ENCODE results near the gene EDC3.

Gene EDC3

DNA sequence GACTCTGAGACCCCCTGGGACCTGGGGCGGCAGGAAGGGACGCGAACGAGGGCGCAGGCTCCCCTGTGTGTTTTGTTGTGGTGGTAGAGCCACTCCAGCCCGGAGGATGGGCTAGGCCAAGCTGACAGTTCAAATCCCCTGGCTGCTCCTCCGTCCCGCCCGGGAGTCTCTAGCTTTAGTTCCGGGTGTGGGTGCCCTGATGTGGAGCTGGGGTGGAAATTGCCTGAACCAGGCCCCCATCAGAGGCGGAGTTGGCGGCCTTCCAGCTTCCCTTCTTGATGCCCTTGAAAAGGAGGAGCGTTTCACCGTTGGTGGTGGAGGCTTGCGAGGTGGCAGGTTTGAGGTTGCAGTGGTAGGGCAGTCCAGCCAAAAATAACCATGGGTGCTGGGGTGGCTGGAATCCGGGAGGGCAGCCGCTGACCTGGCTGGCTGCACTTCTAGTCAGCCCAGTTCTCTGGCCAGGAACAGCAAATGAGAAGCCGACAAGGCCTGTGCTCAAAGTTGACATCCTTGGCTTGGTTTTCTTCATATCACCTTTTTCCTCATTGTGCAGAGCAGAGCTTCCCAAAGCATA, 79.4 kb downstream of the EDC3 start:
- in situ Hi-C loops (cut with MboI; ENCODE audit: low pct_unique_long_range_greater_than_20kb, low sequenced_read_pairs), result no loop called here

GRCh38 chr15:74615508-74616365, 80.1 kb downstream of the EDC3 start, which contains the start of gene CLK3:
TSS of gene CLK3 (plus strand) at chr15:74615836. CDS start at chr15:74619197, 3,361 bp downstream.
- in situ Hi-C loops (cut with MboI; ENCODE audit: low pct_unique_long_range_greater_than_20kb, low sequenced_read_pairs), result no loop called here
- DNase-seq, result peak; percentile 99

More for the DNA sequence above, 79.4 kb downstream of the EDC3 start:
- peak; percentile 91 for DNase-seq

- in situ Hi-C loops (cut with MboI; ENCODE audit: low pct_unique_long_range_greater_than_20kb, low sequenced_read_pairs), result no loop called here
- peak; percentile 79 for DNase-seq
Measured at GRCh38 chr15:74614744-74615507, 80.9 kb downstream of the EDC3 start.

DNA sequence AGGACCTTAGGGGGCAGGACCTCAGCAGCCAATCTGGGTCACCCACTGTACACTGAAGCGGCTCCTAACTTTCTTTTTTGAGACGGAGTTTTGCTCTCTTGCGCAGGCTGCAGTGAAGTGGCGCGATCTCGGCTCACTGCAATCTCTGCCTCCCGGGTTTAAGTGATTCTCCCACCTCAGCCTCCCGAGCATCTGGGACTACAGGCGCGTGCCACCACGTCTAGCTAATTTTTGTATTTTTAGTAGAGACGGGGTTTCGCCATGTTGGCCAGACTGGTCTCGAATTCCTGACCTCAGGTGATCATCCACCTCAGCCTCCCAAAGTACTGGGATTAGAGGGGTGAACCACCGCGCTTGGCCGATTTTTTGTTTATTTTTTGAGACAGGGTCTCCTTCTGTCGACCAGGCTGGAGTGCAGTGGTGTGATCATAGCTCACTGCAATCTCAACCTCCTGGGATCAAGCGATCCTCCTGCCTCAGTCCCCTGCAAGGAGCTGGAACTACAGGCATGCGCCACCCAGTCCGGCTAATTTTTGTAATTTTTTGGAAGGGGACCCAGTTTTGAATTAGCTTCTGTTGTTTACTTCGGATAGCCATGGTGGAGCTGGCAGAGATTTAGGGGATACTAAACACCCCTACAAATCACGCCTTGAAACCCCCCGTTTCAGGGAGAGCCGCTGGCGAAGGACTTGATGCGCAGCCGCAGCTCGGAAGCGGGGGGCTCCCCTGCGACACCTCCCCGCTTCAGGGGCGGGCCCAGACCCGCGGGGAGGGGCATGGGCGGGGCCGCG, 81.7 kb downstream of the EDC3 start:
- DNase-seq, result no peak
- in situ Hi-C loops (cut with MboI; ENCODE audit: low pct_unique_long_range_greater_than_20kb, low sequenced_read_pairs), result no loop called here

GRCh38 chr15:74613089-74613952, 82.5 kb downstream of the EDC3 start:
- DNase-seq, result no peak
- in situ Hi-C loops (cut with MboI; ENCODE audit: low pct_unique_long_range_greater_than_20kb, low sequenced_read_pairs), result no loop called here

- in situ Hi-C loops (cut with MboI; ENCODE audit: low pct_unique_long_range_greater_than_20kb, low sequenced_read_pairs), result no loop called here
- DNase-seq, result no peak
Measured at GRCh38 chr15:74612677-74613076, 83.1 kb downstream of the EDC3 start.

DNA sequence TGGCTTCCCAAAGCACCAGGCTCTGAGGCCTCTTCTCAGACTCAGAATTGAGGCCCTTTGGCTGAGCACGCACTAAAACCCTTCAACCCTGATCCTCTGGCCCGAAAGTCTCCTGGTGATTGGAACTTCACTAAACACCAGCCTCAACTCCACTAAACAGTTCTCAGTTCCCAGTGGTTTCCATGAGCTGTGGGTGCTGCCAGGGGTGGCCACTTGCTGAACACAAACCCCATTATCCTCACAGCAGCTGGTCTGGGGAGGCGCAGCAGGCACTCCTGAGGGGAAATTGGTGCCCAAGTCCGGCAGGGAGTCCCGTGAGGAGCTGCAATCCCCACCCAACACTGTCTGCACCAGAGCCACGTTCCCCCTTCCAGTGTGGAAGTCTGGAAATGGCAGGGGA, 84.0 kb downstream of the EDC3 start:
- DNase-seq, result no peak
- in situ Hi-C loops (cut with MboI; ENCODE audit: low pct_unique_long_range_greater_than_20kb, low sequenced_read_pairs), result no loop called here

DNA sequence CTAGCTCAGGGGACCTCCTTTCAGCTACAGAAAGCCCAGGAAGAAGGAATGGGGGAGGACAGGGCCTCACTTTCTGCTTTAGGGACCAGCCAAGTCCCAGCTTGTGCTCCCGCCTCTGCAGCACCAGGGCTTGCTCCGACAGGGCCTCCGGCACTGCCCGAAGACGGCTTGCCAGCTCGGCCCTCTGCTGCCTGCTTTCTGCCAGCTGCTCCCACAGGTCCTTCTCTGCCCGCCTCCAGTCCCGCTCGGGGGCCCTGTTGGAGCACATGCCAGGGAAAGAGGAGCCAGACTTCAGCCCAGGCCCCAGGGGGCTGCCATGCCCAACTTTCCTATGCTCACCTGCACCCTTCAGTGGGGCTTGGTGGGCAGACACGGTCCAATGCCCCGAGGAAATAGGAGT, 84.5 kb downstream of the EDC3 start:
- in situ Hi-C loops (cut with MboI; ENCODE audit: low pct_unique_long_range_greater_than_20kb, low sequenced_read_pairs), result no loop called here
- DNase-seq, result no peak

DNA sequence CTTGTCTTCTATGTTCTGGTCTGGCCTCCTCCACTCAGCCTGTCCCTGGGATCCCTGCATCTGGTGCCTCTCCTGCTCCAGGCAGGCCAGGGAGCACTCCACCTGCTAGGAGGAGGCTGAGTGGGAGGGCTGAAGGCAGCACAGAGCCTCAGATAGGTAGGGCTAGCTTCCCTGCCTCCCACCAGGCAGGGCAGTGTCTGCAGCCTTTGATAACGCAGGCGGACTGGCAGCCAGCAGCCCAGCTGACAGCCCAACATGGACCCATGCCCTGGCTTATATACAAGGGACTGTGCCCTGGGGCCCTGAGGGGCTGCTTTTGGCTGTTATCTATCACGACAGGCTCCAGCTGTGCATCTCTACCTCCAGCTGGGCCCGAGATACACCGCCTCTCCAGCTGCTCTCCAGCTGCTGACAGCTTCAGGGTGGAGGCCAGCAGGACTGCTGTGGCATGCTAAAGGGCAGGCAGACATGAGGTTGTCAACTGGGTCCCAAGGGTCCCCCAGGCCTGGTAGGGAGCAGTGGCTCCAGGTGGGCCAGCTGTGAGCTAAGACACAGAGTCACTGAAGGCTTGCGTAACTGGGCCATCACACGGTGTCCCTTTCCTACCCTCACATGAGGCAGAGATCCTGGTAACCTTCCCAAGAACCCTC, 85.4 kb downstream of the EDC3 start:
- no peak for DNase-seq
- in situ Hi-C loops (cut with MboI; ENCODE audit: low pct_unique_long_range_greater_than_20kb, low sequenced_read_pairs), result no loop called here

- no peak for DNase-seq
- in situ Hi-C loops (cut with MboI; ENCODE audit: low pct_unique_long_range_greater_than_20kb, low sequenced_read_pairs), result no loop called here
Measured at GRCh38 chr15:74609938-74610301, 85.9 kb downstream of the EDC3 start.

DNA sequence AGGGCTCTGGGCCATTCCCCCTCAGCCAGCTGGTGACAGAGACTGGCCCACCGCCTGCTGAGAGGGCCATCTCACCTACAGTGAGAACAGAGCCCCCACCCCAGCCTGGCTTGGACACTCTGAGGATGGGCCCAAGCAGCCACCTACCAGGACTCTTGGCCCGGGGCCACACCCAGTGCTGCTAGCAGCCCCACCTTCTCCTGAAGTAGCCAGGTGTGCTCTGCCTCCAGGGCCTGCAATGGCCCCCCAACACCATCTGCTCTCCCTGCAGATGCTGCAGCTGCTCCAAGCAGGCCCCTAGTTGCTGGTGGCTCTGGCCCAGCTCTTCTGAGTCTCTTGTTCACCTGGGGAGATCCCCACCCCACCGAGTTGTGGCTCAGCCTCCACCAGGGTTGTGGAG, 87.0 kb downstream of the EDC3 start:
- DNase-seq, result no peak
- in situ Hi-C loops (cut with MboI; ENCODE audit: low pct_unique_long_range_greater_than_20kb, low sequenced_read_pairs), result no loop called here

- no peak for DNase-seq
- in situ Hi-C loops (cut with MboI; ENCODE audit: low pct_unique_long_range_greater_than_20kb, low sequenced_read_pairs), result no loop called here
Measured at GRCh38 chr15:74605795-74606150, 90.1 kb downstream of the EDC3 start.

- in situ Hi-C loops (cut with MboI; ENCODE audit: low pct_unique_long_range_greater_than_20kb, low sequenced_read_pairs), result no loop called here
- DNase-seq, result no peak
Measured at GRCh38 chr15:74604983-74605794, 90.6 kb downstream of the EDC3 start.

GRCh38 chr15:74603789-74604705, 91.8 kb downstream of the EDC3 start:
- in situ Hi-C loops (cut with MboI; ENCODE audit: low pct_unique_long_range_greater_than_20kb, low sequenced_read_pairs), result no loop called here

GRCh38 chr15:74603026-74603788, 92.6 kb downstream of the EDC3 start:
- in situ Hi-C loops (cut with MboI; ENCODE audit: low pct_unique_long_range_greater_than_20kb, low sequenced_read_pairs), result no loop called here
- DNase-seq, result no peak

More at GRCh38 chr15:74603789-74604705, 91.8 kb downstream of the EDC3 start:
- DNase-seq, result no peak

- in situ Hi-C loops (cut with MboI; ENCODE audit: low pct_unique_long_range_greater_than_20kb, low sequenced_read_pairs), result no loop called here
Measured at GRCh38 chr15:74599156-74599555, 96.7 kb downstream of the EDC3 start.

More at GRCh38 chr15:74599156-74599555, 96.7 kb downstream of the EDC3 start:
- no peak for DNase-seq

All from KBM-7 (cell line).